Stimulated activated naive B cell treated with anti-CD40 and anti-IgM and Interleukin-4, amounts not matched to agents 10 μg/mL and 1 μg/mL and 100 μg/mL, for 72 hours (primary cell): ENCODE results near the gene GPD1.

ENCODE experiments used
- ATAC-seq, 2 donors: fragments of 150-1000 bp; cut with Tn5 transposase; replicated peaks; 2 replicates each; pipeline ENCODE4 v1.10.0; 2021; ENCODE audit warnings: moderate library complexity in 1 of 2
- DNase-seq: peaks from one replicate; pipeline ENCODE4 v3.0.0; 2021
- H3K27ac Mint-ChIP-seq: one replicate; pipeline ENCODE4 v1.8.0; 2022; ENCODE audit warnings: mild to moderate bottlenecking, mixed read lengths
- H3K27me3 Mint-ChIP-seq, 2 donors: one replicate each; pipeline ENCODE4 v1.8.0; 2022; ENCODE audit warnings: mixed read lengths in 2 of 2
- H3K36me3 Mint-ChIP-seq, 2 donors: one replicate each; pipeline ENCODE4 v1.8.0; 2022; ENCODE audit warnings: mixed read lengths in 2 of 2, mild to moderate bottlenecking in 1 of 2
- H3K4me1 Mint-ChIP-seq, 2 donors: one replicate each; pipeline ENCODE4 v1.8.0; 2022; ENCODE audit warnings: mixed read lengths in 2 of 2, mild to moderate bottlenecking in 1 of 2
- H3K4me3 Mint-ChIP-seq, 2 donors: one replicate each; pipeline ENCODE4 v1.8.0; 2022; ENCODE audit warnings: mild to moderate bottlenecking in 2 of 2, mixed read lengths in 2 of 2, moderate library complexity in 1 of 2
- H3K9me3 Mint-ChIP-seq, 2 donors: one replicate each; pipeline ENCODE4 v1.8.0; 2022; ENCODE audit warnings: mixed read lengths in 2 of 2, mild to moderate bottlenecking in 1 of 2

Gene GPD1

GRCh38 chr12:50066402-50066801 is 37.4 kb upstream of the GPD1 start:
- no peak for DNase-seq
- H3K4me3 Mint-ChIP-seq, result no peak overlapping the region
- no peaks in the 10 kb centered on the region for H3K36me3 Mint-ChIP-seq
- ATAC-seq, result peak; percentile 49 to 57
- H3K4me1 Mint-ChIP-seq, result peaks cover 0 to 7% of the 10 kb centered on the region in 2 donors
- H3K9me3 Mint-ChIP-seq, result no peaks in the 10 kb centered on the region
- H3K27ac Mint-ChIP-seq, result no peak overlapping the region
- H3K27me3 Mint-ChIP-seq, result peaks cover 16 to 23% of the 10 kb centered on the region in 2 donors

- DNase-seq (no peak), ATAC-seq (no peak)
- H3K36me3 Mint-ChIP-seq, result no peaks in the 10 kb centered on the region
- H3K4me3 Mint-ChIP-seq, result no peak overlapping the region
- H3K4me1 Mint-ChIP-seq, result peaks cover 0 to 7% of the 10 kb centered on the region in 2 donors
- peaks cover 12 to 13% of the 10 kb centered on the region in 2 donors for H3K27me3 Mint-ChIP-seq
- H3K9me3 Mint-ChIP-seq, result no peaks in the 10 kb centered on the region
- no peak overlapping the region for H3K27ac Mint-ChIP-seq
Observed at GRCh38 chr12:50069069-50069468, 34.7 kb upstream of the GPD1 start.

- peaks cover 0 to 7% of the 10 kb centered on the region in 2 donors for H3K4me1 Mint-ChIP-seq
- H3K27me3 Mint-ChIP-seq, result peaks cover 9 to 12% of the 10 kb centered on the region in 2 donors
- ATAC-seq (no peak), DNase-seq (no peak)
- no peaks in the 10 kb centered on the region for H3K9me3 Mint-ChIP-seq
- no peak overlapping the region for H3K4me3 Mint-ChIP-seq
- H3K27ac Mint-ChIP-seq, result no peak overlapping the region
- H3K36me3 Mint-ChIP-seq, result no peaks in the 10 kb centered on the region
Observed at GRCh38 chr12:50069539-50069938, 34.3 kb upstream of the GPD1 start.

- DNase-seq, result peak; percentile 49
- H3K4me3 Mint-ChIP-seq, result no peak overlapping the region
- H3K27ac Mint-ChIP-seq, result no peak overlapping the region
- peaks cover 6 to 11% of the 10 kb centered on the region in 2 donors for H3K4me1 Mint-ChIP-seq
- ATAC-seq, result peak; percentile 53 to 63
- H3K36me3 Mint-ChIP-seq, result no peaks in the 10 kb centered on the region
- H3K27me3 Mint-ChIP-seq, result peaks cover 8 to 17% of the 10 kb centered on the region in 2 donors
- no peaks in the 10 kb centered on the region for H3K9me3 Mint-ChIP-seq
Observed at GRCh38 chr12:50070314-50071060, 33.3 kb upstream of the GPD1 start.

- no peak overlapping the region for H3K4me3 Mint-ChIP-seq
- no peaks in the 10 kb centered on the region for H3K9me3 Mint-ChIP-seq
- H3K4me1 Mint-ChIP-seq, result peaks cover 6 to 13% of the 10 kb centered on the region in 2 donors
- ATAC-seq (no peak), DNase-seq (no peak)
- H3K27ac Mint-ChIP-seq, result no peak overlapping the region
- H3K36me3 Mint-ChIP-seq, result no peaks in the 10 kb centered on the region
- peaks cover 8 to 28% of the 10 kb centered on the region in 2 donors for H3K27me3 Mint-ChIP-seq
Observed at GRCh38 chr12:50072198-50072907, 31.5 kb upstream of the GPD1 start.

GRCh38 chr12:50073206-50073605 is 30.6 kb upstream of the GPD1 start:
- H3K9me3 Mint-ChIP-seq, result no peaks in the 10 kb centered on the region
- H3K27ac Mint-ChIP-seq, result no peak overlapping the region
- DNase-seq, result no peak
- H3K27me3 Mint-ChIP-seq, result peaks cover 8 to 36% of the 10 kb centered on the region in 2 donors
- no peak for ATAC-seq
- H3K36me3 Mint-ChIP-seq, result no peaks in the 10 kb centered on the region
- H3K4me3 Mint-ChIP-seq, result no peak overlapping the region
- peaks cover 6 to 13% of the 10 kb centered on the region in 2 donors for H3K4me1 Mint-ChIP-seq

- H3K36me3 Mint-ChIP-seq, result no peaks in the 10 kb centered on the region
- ATAC-seq, result no peak
- H3K4me3 Mint-ChIP-seq, result no peak overlapping the region
- no peaks in the 10 kb centered on the region for H3K9me3 Mint-ChIP-seq
- no peak overlapping the region for H3K27ac Mint-ChIP-seq
- DNase-seq, result no peak
- H3K4me1 Mint-ChIP-seq, result peaks cover 6 to 13% of the 10 kb centered on the region in 2 donors
- peaks cover 8 to 39% of the 10 kb centered on the region in 2 donors for H3K27me3 Mint-ChIP-seq
Observed at GRCh38 chr12:50073712-50074111, 30.1 kb upstream of the GPD1 start.

GRCh38 chr12:50074936-50075807 is 28.6 kb upstream of the GPD1 start:
- peaks cover 8 to 49% of the 10 kb centered on the region in 2 donors for H3K27me3 Mint-ChIP-seq
- peak overlapping the region in 1 of 2 donors; percentile 25 for H3K4me3 Mint-ChIP-seq
- DNase-seq (peak; percentile 69), ATAC-seq (peak; percentile 96 to 97)
- H3K9me3 Mint-ChIP-seq, result no peaks in the 10 kb centered on the region
- no peaks in the 10 kb centered on the region for H3K36me3 Mint-ChIP-seq
- peaks cover 6 to 11% of the 10 kb centered on the region in 2 donors for H3K4me1 Mint-ChIP-seq
- H3K27ac Mint-ChIP-seq, result peak overlapping the region; percentile 82

GRCh38 chr12:50075808-50076170 is 28.0 kb upstream of the GPD1 start:
- ATAC-seq (no peak), DNase-seq (no peak)
- H3K4me1 Mint-ChIP-seq, result peaks cover 6% of the 10 kb centered on the region in 2 donors
- no peak overlapping the region for H3K4me3 Mint-ChIP-seq
- no peak overlapping the region for H3K27ac Mint-ChIP-seq
- H3K36me3 Mint-ChIP-seq, result no peaks in the 10 kb centered on the region
- H3K9me3 Mint-ChIP-seq, result no peaks in the 10 kb centered on the region
- peaks cover 8 to 49% of the 10 kb centered on the region in 2 donors for H3K27me3 Mint-ChIP-seq

- Mint-ChIP-seq H3K27me3 (peaks cover 8 to 49% of the 10 kb centered on the region in 2 donors), H3K9me3 (no peaks in the 10 kb centered on the region), H3K27ac (no peak overlapping the region), H3K4me1 (peaks cover 6 to 13% of the 10 kb centered on the region in 2 donors), H3K36me3 (no peaks in the 10 kb centered on the region), H3K4me3 (no peak overlapping the region)
- ATAC-seq, result no peak
- no peak for DNase-seq
Observed at GRCh38 chr12:50077099-50077498, 26.7 kb upstream of the GPD1 start.

- Mint-ChIP-seq H3K27ac (no peak overlapping the region), H3K9me3 (no peaks in the 10 kb centered on the region), H3K4me1 (peaks cover 6 to 14% of the 10 kb centered on the region in 2 donors), H3K4me3 (no peak overlapping the region), H3K27me3 (peaks cover 3 to 45% of the 10 kb centered on the region in 2 donors), H3K36me3 (no peaks in the 10 kb centered on the region)
- DNase-seq, result no peak
- no peak for ATAC-seq
Observed at GRCh38 chr12:50078281-50078680, 25.5 kb upstream of the GPD1 start.

- Mint-ChIP-seq H3K36me3 (no peaks in the 10 kb centered on the region), H3K27me3 (peaks cover 0 to 37% of the 10 kb centered on the region in 2 donors), H3K4me1 (peaks cover 9 to 20% of the 10 kb centered on the region in 2 donors), H3K9me3 (no peaks in the 10 kb centered on the region), H3K27ac (no peak overlapping the region), H3K4me3 (no peak overlapping the region)
- no peak for DNase-seq
- ATAC-seq, result no peak
Observed at GRCh38 chr12:50079771-50080170, 24.0 kb upstream of the GPD1 start.

- Mint-ChIP-seq H3K4me1 (peaks cover 9 to 23% of the 10 kb centered on the region in 2 donors), H3K36me3 (no peaks in the 10 kb centered on the region), H3K27me3 (peaks cover 0 to 31% of the 10 kb centered on the region in 2 donors), H3K27ac (no peak overlapping the region), H3K9me3 (no peaks in the 10 kb centered on the region), H3K4me3 (no peak overlapping the region)
- no peak for DNase-seq
- ATAC-seq, result no peak
Observed at GRCh38 chr12:50081096-50081808, 22.6 kb upstream of the GPD1 start.

- Mint-ChIP-seq H3K4me3 (no peak overlapping the region), H3K27me3 (peaks cover 0 to 18% of the 10 kb centered on the region in 2 donors), H3K36me3 (peaks cover 0 to 7% of the 10 kb centered on the region in 2 donors), H3K27ac (no peak overlapping the region), H3K4me1 (peaks cover 18 to 37% of the 10 kb centered on the region in 2 donors), H3K9me3 (no peaks in the 10 kb centered on the region)
- ATAC-seq (no peak), DNase-seq (no peak)
Observed at GRCh38 chr12:50082644-50083043, 21.2 kb upstream of the GPD1 start.
